DND-41 (cell line): ENCODE measurements around the gene HMGXB3.
A peak's percentile ranks its signal among the peaks of the same experiment; 100 is the strongest.

Source experiments
- ATAC-seq: fragments of 200-7000 bp; cut with Tn5 transposase; 3 replicates; pipeline ENCODE4 v1.9.1; 2021; ENCODE audit warnings: low read depth; ENCODE audit not compliant: insufficient read depth
- DNase-seq: peaks from one replicate; pipeline ENCODE4 v3.0.0-alpha.2; 2020
- H2AFZ ChIP-seq: 2 replicates; pipeline ENCODE4 v1.6.0; 2012; ENCODE audit warnings: low read depth, low read length
- H3K27ac ChIP-seq: 2 replicates; pipeline ENCODE4 v1.5.1; 2012; ENCODE audit warnings: low read length, inconsistent platforms
- H3K27me3 ChIP-seq: fragments of 200-600 bp; sonication (generic); 2 replicates; pipeline ENCODE4 v1.6.0; 2012; ENCODE audit warnings: low read length, mild to moderate bottlenecking, inconsistent platforms; ENCODE audit not compliant: insufficient read depth, poor library complexity
- H3K36me3 ChIP-seq: 2 replicates; pipeline ENCODE4 v1.5.1; 2012; ENCODE audit warnings: low read length, inconsistent platforms; ENCODE audit not compliant: insufficient read depth
- H3K4me1 ChIP-seq: 2 replicates; pipeline ENCODE4 v1.5.1; 2012; ENCODE audit warnings: mild to moderate bottlenecking, low read length; ENCODE audit not compliant: insufficient read depth
- H3K4me2 ChIP-seq: 2 replicates; pipeline ENCODE4 v1.6.0; 2012; ENCODE audit warnings: mild to moderate bottlenecking, moderate library complexity, low read length, inconsistent platforms; ENCODE audit not compliant: insufficient read depth
- H3K4me3 ChIP-seq, 2 experiments: fragments of 200-600 bp in 1 of 2; shearing (Covaris generic) in 1 of 2; 2 replicates each; pipeline ENCODE4 v1.5.1; 2012 to 2016; ENCODE audit warnings: inconsistent platforms in 2 of 2, low read length in 2 of 2, mild to moderate bottlenecking in 2 of 2, low read depth in 1 of 2, moderate library complexity in 1 of 2
- H3K79me2 ChIP-seq: 2 replicates; pipeline ENCODE4 v1.6.0; 2012; ENCODE audit warnings: low read length, inconsistent platforms; ENCODE audit not compliant: insufficient read depth
- H3K9ac ChIP-seq: 2 replicates; pipeline ENCODE4 v1.6.0; 2012; ENCODE audit warnings: low read depth, mild to moderate bottlenecking, inconsistent platforms, low read length, moderate library complexity
- H3K9me3 ChIP-seq: 2 replicates; pipeline ENCODE4 v1.5.1; 2012; ENCODE audit warnings: low read length, moderate library complexity, mild to moderate bottlenecking, inconsistent platforms; ENCODE audit not compliant: insufficient read depth, severe bottlenecking
- H4K20me1 ChIP-seq: 2 replicates; pipeline ENCODE4 v1.6.0; 2012; ENCODE audit warnings: low read length; ENCODE audit not compliant: insufficient read depth
- CTCF ChIP-seq: IDR thresholded peaks from 2 replicates; pipeline ENCODE4 v1.5.1; 2012; ENCODE audit warnings: borderline replicate concordance, low read length, moderate library complexity, mild to moderate bottlenecking; ENCODE audit not compliant: poor library complexity, severe bottlenecking; ENCODE audit errors: extremely low read depth
- EZH2 ChIP-seq: IDR thresholded peaks from 3 replicates; pipeline ENCODE4 v1.6.1; 2012; ENCODE audit warnings: borderline replicate concordance, low read depth, mild to moderate bottlenecking, moderate library complexity, low read length, inconsistent platforms; ENCODE audit not compliant: severe bottlenecking

Gene HMGXB3

DNA sequence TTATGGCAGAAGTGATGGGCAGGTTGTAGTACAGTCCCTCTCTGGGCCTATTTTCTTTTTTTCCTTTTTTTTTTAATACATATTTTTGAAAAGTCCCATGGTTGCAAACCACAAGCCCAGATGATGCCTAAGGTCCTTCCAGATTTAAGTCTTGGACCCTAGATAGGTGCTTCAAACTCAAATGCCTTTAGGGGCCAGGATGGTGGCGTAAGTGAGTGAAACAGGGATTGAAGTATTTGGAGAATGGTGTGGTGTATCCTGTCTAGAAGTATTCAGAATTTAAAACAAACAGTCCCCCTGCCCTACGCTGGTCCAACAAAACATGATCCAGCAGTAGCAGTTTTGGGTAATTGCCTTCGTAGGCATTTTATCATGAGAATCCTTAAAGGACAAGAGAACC lies 2.3 kb upstream of the HMGXB3 start:
- no peak for DNase-seq
- peaks cover 36% of the 10 kb centered on the region for H3K4me1 ChIP-seq
- no peaks in the 10 kb centered on the region for H3K27me3 ChIP-seq
- no peak overlapping the region for H2AFZ ChIP-seq
- H3K4me2 ChIP-seq, result no peak overlapping the region
- H3K27ac ChIP-seq, result no peak overlapping the region
- H3K4me3 ChIP-seq, result no peak overlapping the region
- H3K9ac ChIP-seq, result no peak overlapping the region
- ATAC-seq, result no peak
- H3K9me3 ChIP-seq, result no peaks in the 10 kb centered on the region
- peaks cover 15% of the 10 kb centered on the region; the same call in 1 of the 2 replicates for H4K20me1 ChIP-seq
- peaks cover 11% of the 10 kb centered on the region for H3K36me3 ChIP-seq
- H3K79me2 ChIP-seq, result peaks cover 35% of the 10 kb centered on the region
- TF ChIP-seq EZH2, result no peak
- no peak for TF ChIP-seq CTCF

DNA sequence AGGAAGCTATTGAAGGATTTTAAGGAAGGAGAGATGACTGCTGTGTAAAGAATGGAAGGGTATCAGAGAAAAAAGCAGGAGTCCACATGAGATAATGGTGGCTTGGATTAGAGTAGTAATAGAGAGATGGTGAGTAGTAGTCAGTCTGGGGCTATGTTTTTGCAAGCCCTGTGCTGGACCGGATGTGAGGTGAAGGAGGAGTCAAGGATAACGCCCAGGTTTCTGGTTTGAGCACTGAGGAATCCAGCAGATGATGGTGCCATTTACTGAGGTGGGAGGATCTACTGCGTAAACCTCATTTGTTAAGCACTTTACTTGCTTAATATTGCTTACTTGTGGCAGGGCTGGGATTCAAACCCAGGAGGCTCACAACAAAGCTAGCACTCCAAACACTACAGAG lies 1.2 kb upstream of the HMGXB3 start:
- H3K4me1 ChIP-seq, result peaks cover 37% of the 10 kb centered on the region
- ATAC-seq, result no peak
- peak overlapping the region in 1 of 2 experiments; percentile 68; a peak in 3 of 4 replicates for H3K4me3 ChIP-seq
- peak overlapping the region; percentile 83 for H3K4me2 ChIP-seq
- H3K9me3 ChIP-seq, result no peaks in the 10 kb centered on the region
- H3K27ac ChIP-seq, result no peak overlapping the region; the same call in 1 of the 2 replicates
- no peak for DNase-seq
- peaks cover 13% of the 10 kb centered on the region for H3K36me3 ChIP-seq
- H2AFZ ChIP-seq, result no peak overlapping the region
- TF ChIP-seq CTCF (no peak), EZH2 (no peak)
- peaks cover 45% of the 10 kb centered on the region for H3K79me2 ChIP-seq
- no peaks in the 10 kb centered on the region for H3K27me3 ChIP-seq
- peak overlapping the region; percentile 89 for H3K9ac ChIP-seq
- peaks cover 15% of the 10 kb centered on the region; the same call in 1 of the 2 replicates for H4K20me1 ChIP-seq

DNA sequence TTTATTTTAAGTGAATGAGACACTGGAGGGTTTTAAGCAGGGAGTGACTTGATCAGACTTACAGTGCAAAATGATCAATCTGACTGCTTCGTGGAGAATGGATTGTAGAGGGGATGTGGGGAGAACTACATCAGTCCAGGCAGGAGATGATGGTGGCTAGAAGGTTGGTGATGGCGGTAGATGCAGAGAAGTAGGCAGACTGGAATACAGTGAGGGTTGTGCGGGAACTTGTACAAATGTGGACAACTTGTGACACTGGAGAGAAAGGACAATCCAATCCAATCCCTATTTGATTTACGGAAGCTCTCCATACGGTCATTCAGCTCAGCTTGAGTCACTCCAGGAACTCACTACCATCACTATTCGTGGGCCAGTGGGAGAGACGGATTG lies 678 bp upstream of the HMGXB3 start:
- peak overlapping the region; percentile 79 for H2AFZ ChIP-seq
- no peaks in the 10 kb centered on the region for H3K27me3 ChIP-seq
- peak overlapping the region; percentile 83 for H3K4me2 ChIP-seq
- H4K20me1 ChIP-seq, result peaks cover 15% of the 10 kb centered on the region; the same call in 1 of the 2 replicates
- H3K27ac ChIP-seq, result peak overlapping the region; percentile 86
- peaks cover 50% of the 10 kb centered on the region for H3K79me2 ChIP-seq
- H3K9me3 ChIP-seq, result no peaks in the 10 kb centered on the region
- H3K36me3 ChIP-seq, result peaks cover 17% of the 10 kb centered on the region
- ATAC-seq, result no peak
- DNase-seq, result no peak
- peak overlapping the region; percentile 89 for H3K9ac ChIP-seq
- peaks cover 37% of the 10 kb centered on the region for H3K4me1 ChIP-seq
- peak overlapping the region; percentile 57 to 68; a peak in 3 of 4 replicates for H3K4me3 ChIP-seq
- TF ChIP-seq CTCF, result no peak
- TF ChIP-seq EZH2, result no peak

DNA sequence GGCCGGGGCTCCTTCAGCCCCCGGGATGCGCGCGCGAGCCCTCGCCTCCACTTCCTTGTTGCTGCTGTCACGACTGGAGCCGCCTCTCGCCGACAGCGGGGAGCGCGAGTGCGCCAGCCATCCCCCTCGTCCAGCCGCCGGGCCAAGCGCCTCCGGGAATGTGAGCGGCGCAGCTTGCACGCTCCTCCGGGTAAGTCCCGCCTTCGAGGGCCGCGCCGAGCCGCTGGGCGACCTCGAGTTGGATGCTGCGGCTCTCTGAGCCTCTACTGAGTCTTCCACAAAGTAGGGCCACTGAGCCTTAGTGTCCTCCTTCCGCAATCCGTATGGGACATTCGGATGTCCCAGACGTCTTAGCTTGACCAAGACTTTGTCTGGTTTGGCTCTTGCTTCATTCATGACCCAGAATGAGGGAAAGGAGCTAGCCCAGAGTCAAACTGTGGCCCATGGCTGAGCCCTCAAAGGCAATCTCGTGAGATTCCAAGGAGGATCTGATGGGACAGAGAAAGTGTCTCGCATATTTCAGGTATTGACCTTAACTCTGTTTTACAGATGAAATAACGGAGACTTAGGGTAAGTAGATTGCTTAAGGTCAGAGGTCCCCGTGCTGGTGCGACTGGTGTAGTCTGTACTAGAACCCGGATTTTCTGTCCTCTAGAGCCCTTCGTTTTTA lies 586 bp downstream of the HMGXB3 start:
- Histone ChIP-seq H3K4me2 (peak overlapping the region; percentile 83), H4K20me1 (peaks cover 15% of the 10 kb centered on the region; the same call in 1 of the 2 replicates), H3K27me3 (no peaks in the 10 kb centered on the region), H3K4me3 (peak overlapping the region; percentile 57 to 68), H3K27ac (peak overlapping the region; percentile 86), H3K9ac (peak overlapping the region; percentile 89), H2AFZ (peak overlapping the region; percentile 79), H3K79me2 (peaks cover 59% of the 10 kb centered on the region), H3K36me3 (peaks cover 17% of the 10 kb centered on the region), H3K4me1 (peaks cover 39% of the 10 kb centered on the region), H3K9me3 (no peaks in the 10 kb centered on the region)
- ATAC-seq (peak; percentile 25), DNase-seq (peak; percentile 40)
- TF ChIP-seq CTCF (no peak), EZH2 (no peak)
